Natural killer cell (primary cell): ENCODE data around the gene ERCC2. TPM values are rescaled to one million over a fixed set of nuclear protein-coding genes. Genes with fewer than 3 reads are reported as not detected.
A peak's percentile ranks its signal among the peaks of the same experiment; 100 is the strongest.

Experiments used
- ATAC-seq, 3 donors: fragments of 150-1000 bp in 2 of 3; fragments of 200-7000 bp in 1 of 3; cut with Tn5 transposase; 1 replicate in 1 of 3; 2 replicates in 2 of 3; pipeline ENCODE4 v1.10.0; 2021; ENCODE audit warnings: mild to moderate bottlenecking in 2 of 3, moderate library complexity in 2 of 3
- DNase-seq, 2 donors: peaks; one replicate each; pipeline versions ENCODE4 v3.0.0 to v3.0.0-alpha.2; 2013 to 2021; ENCODE audit warnings: mixed read lengths in 1 of 2
- H3K27ac ChIP-seq: one replicate; pipeline ENCODE4 v1.5.1; 2013; ENCODE audit warnings: mild to moderate bottlenecking, low read length
- H3K27me3 ChIP-seq: one replicate; pipeline ENCODE4 v1.6.1; 2013; ENCODE audit warnings: low read length; ENCODE audit not compliant: control insufficient read depth, insufficient read depth
- H3K36me3 ChIP-seq: one replicate; pipeline ENCODE4 v1.6.1; 2013; ENCODE audit warnings: low read length; ENCODE audit not compliant: control insufficient read depth, insufficient read depth
- H3K4me1 ChIP-seq: one replicate; pipeline ENCODE4 v1.6.1; 2013; ENCODE audit warnings: low read length; ENCODE audit not compliant: control insufficient read depth, insufficient read depth
- H3K4me3 ChIP-seq: one replicate; pipeline ENCODE4 v1.5.1; 2013; ENCODE audit warnings: low read length
- H3K9me3 ChIP-seq: one replicate; pipeline ENCODE4 v1.6.1; 2013; ENCODE audit warnings: low read length; ENCODE audit not compliant: control insufficient read depth, insufficient read depth
- H3K27ac Mint-ChIP-seq, 2 donors: one replicate each; pipeline ENCODE4 v1.8.0; 2022; ENCODE audit warnings: mild to moderate bottlenecking in 2 of 2, mixed read lengths in 2 of 2, moderate library complexity in 1 of 2
- H3K27me3 Mint-ChIP-seq, 2 donors: one replicate each; pipeline ENCODE4 v1.8.0; 2022; ENCODE audit warnings: low read depth in 2 of 2, mixed read lengths in 2 of 2
- H3K36me3 Mint-ChIP-seq: one replicate; pipeline ENCODE4 v1.8.0; 2022; ENCODE audit warnings: mixed read lengths
- H3K4me1 Mint-ChIP-seq, 2 donors: one replicate each; pipeline ENCODE4 v1.8.0; 2022; ENCODE audit warnings: mixed read lengths in 2 of 2
- H3K4me3 Mint-ChIP-seq: one replicate; pipeline ENCODE4 v1.8.0; 2022; ENCODE audit warnings: mild to moderate bottlenecking, moderate library complexity, mixed read lengths
- H3K9me3 Mint-ChIP-seq, 2 donors: one replicate each; pipeline ENCODE4 v1.8.0; 2022; ENCODE audit warnings: mixed read lengths in 2 of 2
- CTCF ChIP-seq: fragments of 200-600 bp; IDR thresholded peaks from one replicate; pipeline ENCODE4 v1.8.0; 2022; ENCODE audit warnings: antibody characterized with exemption
- WGBS: methylation state at CpG from one replicate; pipeline ENCODE4 v1.1.7; 2013; ENCODE audit warnings: missing lambda C conversion rate; ENCODE audit not compliant: insufficient coverage; 5-methylcytosine and 5-hydroxymethylcytosine counted together
- intact Hi-C: fragments of 100-400 bp; cut with micrococcal nuclease; formaldehyde crosslinking; loops from one replicate; pipeline ENCODE4 v1.14.2; 2022
- total RNA-seq, 4 donors: library from RNA; stranded (reverse); fragments of 120-200 nt in 1 of 4; gene quantifications; one replicate each; pipeline versions ENCODE4 v1.2.3 to v1.2.4, GENCODE V29; 2013 to 2022

Gene ERCC2
- total RNA-seq, 3 donors from 2014 or later (not counting 1 experiment from before 2014, with no cell fraction given): 13.4 to 22.3 (median 14.9) TPM

GRCh38 chr19:45404557-45405434 lies 34.4 kb upstream of the ERCC2 start, which contains the start of gene PPP1R13L:
Gene PPP1R13L, minus strand, starts transcription at chr19:45405069. Its CDS starts 6,751 bp downstream, at chr19:45398318.
- DNase-seq (peak in 1 of 2 donors; percentile 57), ATAC-seq (peak in 2 of 3 donors; percentile 1 to 2)
- TF ChIP-seq CTCF: no peak
- H3K4me1 ChIP-seq: peaks cover 35% of the 10 kb centered on the region
- Mint-ChIP-seq H3K9me3 (no peaks in the 10 kb centered on the region), H3K36me3 (no peaks in the 10 kb centered on the region), H3K4me1 (peaks cover 33 to 37% of the 10 kb centered on the region in 2 donors), H3K27me3 (peaks cover 10 to 14% of the 10 kb centered on the region in 2 donors), H3K27ac (peak within 1 kb of the TSS; percentile 86 to 92), H3K4me3 (peak within 1 kb of the TSS; percentile 97)
- 7% methylated on average over 46 of the region's 46 CpGs for WGBS
- intact Hi-C loops: loop anchor here (2.0 to 10.0 kb wide), 2 partner anchors 74 to 240 kb away; no protein-coding TSS in a partner anchor
- H3K9me3 ChIP-seq: no peaks in the 10 kb centered on the region
- H3K4me3 ChIP-seq: peak within 1 kb of the TSS; percentile 67
- H3K27me3 ChIP-seq: peaks cover 25% of the 10 kb centered on the region
- peak within 1 kb of the TSS; percentile 84 for H3K27ac ChIP-seq
- no peaks in the 10 kb centered on the region for H3K36me3 ChIP-seq

- Histone ChIP-seq H3K27me3 (peaks cover 25% of the 10 kb centered on the region), H3K9me3 (no peaks in the 10 kb centered on the region), H3K27ac (no peak overlapping the region), H3K4me3 (no peak overlapping the region), H3K4me1 (peaks cover 35% of the 10 kb centered on the region), H3K36me3 (no peaks in the 10 kb centered on the region)
- peaks cover 10 to 14% of the 10 kb centered on the region in 2 donors for H3K27me3 Mint-ChIP-seq
- DNase-seq (peak; percentile 62 to 76), ATAC-seq (peak in 2 of 3 donors; percentile 16 to 22)
- 24% methylated on average over 24 of the region's 25 CpGs for WGBS
- H3K36me3 Mint-ChIP-seq: no peaks in the 10 kb centered on the region
- H3K27ac Mint-ChIP-seq: peak overlapping the region; percentile 43 to 86
- no peaks in the 10 kb centered on the region for H3K9me3 Mint-ChIP-seq
- peak; percentile 54 for TF ChIP-seq CTCF
- H3K4me3 Mint-ChIP-seq: peak overlapping the region; percentile 97
- peaks cover 33 to 37% of the 10 kb centered on the region in 2 donors for H3K4me1 Mint-ChIP-seq
- intact Hi-C loops: loop anchor here (2.0 to 10.0 kb wide), 2 partner anchors 75 to 241 kb away; no protein-coding TSS in a partner anchor
Observed at GRCh38 chr19:45403781-45404556, 33.6 kb upstream of the ERCC2 start.

GRCh38 chr19:45403272-45403671 lies 32.9 kb upstream of the ERCC2 start:
- no peaks in the 10 kb centered on the region for H3K9me3 ChIP-seq
- no peak for TF ChIP-seq CTCF
- intact Hi-C loops: loop anchor here (10.0 kb wide), 1 partner anchor 242 kb away; no protein-coding TSS in a partner anchor
- 92% methylated on average over 4 of the region's 4 CpGs for WGBS
- peaks cover 38 to 41% of the 10 kb centered on the region in 2 donors for H3K4me1 Mint-ChIP-seq
- no peaks in the 10 kb centered on the region for H3K9me3 Mint-ChIP-seq
- H3K36me3 ChIP-seq: no peaks in the 10 kb centered on the region
- no peaks in the 10 kb centered on the region for H3K36me3 Mint-ChIP-seq
- ATAC-seq: no peak
- H3K27me3 ChIP-seq: peaks cover 25% of the 10 kb centered on the region
- no peak overlapping the region for H3K4me3 Mint-ChIP-seq
- peaks cover 40% of the 10 kb centered on the region for H3K4me1 ChIP-seq
- no peak overlapping the region for H3K4me3 ChIP-seq
- peaks cover 15 to 19% of the 10 kb centered on the region in 2 donors for H3K27me3 Mint-ChIP-seq
- H3K27ac ChIP-seq: no peak overlapping the region
- no peak for DNase-seq
- peak overlapping the region in 1 of 2 donors; percentile 86 for H3K27ac Mint-ChIP-seq
